ENCODE measurements around the gene ITGAL.
"Not testable (repeated sequence)": the region's sequence is repeated elsewhere in the genome, so short reads cannot be mapped to it uniquely, and the experiment has no call there.

The ITGAL gene

GRCh38 chr16:30458561-30459394 is 13.8 kb upstream of the ITGAL start:
- no peak overlapping the region for H3K4me3 ChIP-seq (ENCODE audit: low read length)
- peaks cover 4% of the 10 kb centered on the region for H3K27me3 ChIP-seq (replicated peaks; ENCODE audit: control insufficient read depth, insufficient read depth, low read length)
- no peak overlapping the region for H3K9ac ChIP-seq (ENCODE audit: low read length)
- no peak for DNase-seq (ENCODE audit: low read depth)
- no peaks in the 10 kb centered on the region for H3K4me1 ChIP-seq (ENCODE audit: control insufficient read depth, insufficient read depth, low read length)
- H3K36me3 ChIP-seq (ENCODE audit: control insufficient read depth, insufficient read depth, low read length, severe bottlenecking) = no peaks in the 10 kb centered on the region
- no peaks in the 10 kb centered on the region for H3K9me3 ChIP-seq (ENCODE audit: control insufficient read depth, low read length)

GRCh38 chr16:30459456-30459855 is 13.1 kb upstream of the ITGAL start:
- Histone ChIP-seq H3K27me3 (replicated peaks; ENCODE audit: control insufficient read depth, insufficient read depth, low read length) (peaks cover 4% of the 10 kb centered on the region), H3K4me3 (ENCODE audit: low read length) (no peak overlapping the region), H3K36me3 (ENCODE audit: control insufficient read depth, insufficient read depth, low read length, severe bottlenecking) (no peaks in the 10 kb centered on the region), H3K4me1 (ENCODE audit: control insufficient read depth, insufficient read depth, low read length) (no peaks in the 10 kb centered on the region), H3K9ac (ENCODE audit: low read length) (no peak overlapping the region), H3K9me3 (ENCODE audit: control insufficient read depth, low read length) (no peaks in the 10 kb centered on the region)
- DNase-seq (ENCODE audit: low read depth) = no peak

GRCh38 chr16:30461426-30461825 is 11.1 kb upstream of the ITGAL start:
- DNase-seq (ENCODE audit: low read depth); H3K4me1 ChIP-seq (ENCODE audit: control insufficient read depth, insufficient read depth, low read length): not testable (repeated sequence)

DNA sequence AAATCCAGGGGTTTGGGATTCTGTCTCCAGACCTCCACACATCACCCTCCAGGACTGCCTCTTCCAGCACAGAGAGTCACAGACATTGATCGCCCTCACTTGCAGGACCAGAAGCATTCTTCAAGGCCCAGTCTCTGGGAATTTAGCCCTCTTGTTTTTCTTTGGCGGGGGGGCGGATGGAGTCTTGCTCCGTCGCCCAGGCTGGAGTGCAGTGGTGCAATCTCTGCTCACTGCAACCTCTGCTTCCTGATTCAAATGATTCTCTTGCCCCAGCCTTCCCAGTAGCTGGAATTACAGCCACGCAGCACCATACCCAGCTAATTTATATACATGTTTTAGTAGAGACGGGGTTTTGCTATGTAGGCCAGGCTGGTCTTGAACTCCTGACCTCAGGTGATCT is 8.5 kb upstream of the ITGAL start:
- H3K4me3 ChIP-seq (ENCODE audit: low read length) = no peak overlapping the region
- DNase-seq (ENCODE audit: low read depth) = no peak
- no peaks in the 10 kb centered on the region for H3K9me3 ChIP-seq (ENCODE audit: control insufficient read depth, low read length)
- peaks cover under 1% of the 10 kb centered on the region for H3K4me1 ChIP-seq (ENCODE audit: control insufficient read depth, insufficient read depth, low read length)
- no peak overlapping the region for H3K9ac ChIP-seq (ENCODE audit: low read length)
- no peaks in the 10 kb centered on the region for H3K36me3 ChIP-seq (ENCODE audit: control insufficient read depth, insufficient read depth, low read length, severe bottlenecking)
- H3K27me3 ChIP-seq (replicated peaks; ENCODE audit: control insufficient read depth, insufficient read depth, low read length) = no peaks in the 10 kb centered on the region

More at GRCh38 chr16:30461426-30461825, 11.1 kb upstream of the ITGAL start:
- not testable (repeated sequence) for H3K27me3 ChIP-seq (replicated peaks; ENCODE audit: control insufficient read depth, insufficient read depth, low read length); H3K36me3 ChIP-seq (ENCODE audit: control insufficient read depth, insufficient read depth, low read length, severe bottlenecking); H3K9me3 ChIP-seq (ENCODE audit: control insufficient read depth, low read length); H3K9ac ChIP-seq (ENCODE audit: low read length); H3K4me3 ChIP-seq (ENCODE audit: low read length)

GRCh38 chr16:30470170-30470512 is 2.4 kb upstream of the ITGAL start:
- peaks cover 3% of the 10 kb centered on the region for H3K9me3 ChIP-seq (ENCODE audit: control insufficient read depth, low read length)
- no peak overlapping the region for H3K4me3 ChIP-seq (ENCODE audit: low read length)
- no peak for DNase-seq (ENCODE audit: low read depth)
- H3K27me3 ChIP-seq (replicated peaks; ENCODE audit: control insufficient read depth, insufficient read depth, low read length) = peaks cover 16% of the 10 kb centered on the region
- H3K9ac ChIP-seq (ENCODE audit: low read length) = no peak overlapping the region
- H3K36me3 ChIP-seq (ENCODE audit: control insufficient read depth, insufficient read depth, low read length, severe bottlenecking) = no peaks in the 10 kb centered on the region
- peaks cover 12% of the 10 kb centered on the region for H3K4me1 ChIP-seq (ENCODE audit: control insufficient read depth, insufficient read depth, low read length)

DNA sequence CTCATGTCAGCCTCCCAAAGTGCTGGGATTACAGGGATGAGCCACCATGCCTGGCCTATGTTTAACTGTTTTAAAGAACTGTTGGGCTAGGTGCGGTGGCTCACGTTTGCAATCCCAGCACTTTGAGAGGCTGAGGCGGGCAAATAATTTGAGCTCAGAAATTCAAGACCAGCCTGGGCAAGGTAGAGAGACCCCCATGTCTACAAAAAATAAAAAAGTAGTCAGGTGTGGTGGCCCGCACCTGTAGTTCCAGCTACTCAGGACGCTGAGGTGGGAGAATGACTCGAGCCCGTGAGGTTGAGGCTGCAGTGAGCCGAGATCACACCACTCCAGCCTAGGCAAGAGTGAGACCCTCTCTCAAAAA is 1.9 kb upstream of the ITGAL start:
- DNase-seq (ENCODE audit: low read depth) = no peak
- Histone ChIP-seq H3K36me3 (ENCODE audit: control insufficient read depth, insufficient read depth, low read length, severe bottlenecking) (no peaks in the 10 kb centered on the region), H3K9ac (ENCODE audit: low read length) (no peak overlapping the region), H3K4me1 (ENCODE audit: control insufficient read depth, insufficient read depth, low read length) (peaks cover 12% of the 10 kb centered on the region), H3K4me3 (ENCODE audit: low read length) (no peak overlapping the region), H3K9me3 (ENCODE audit: control insufficient read depth, low read length) (peaks cover 3% of the 10 kb centered on the region), H3K27me3 (replicated peaks; ENCODE audit: control insufficient read depth, insufficient read depth, low read length) (peaks cover 21% of the 10 kb centered on the region)

- H3K27me3 ChIP-seq (replicated peaks; ENCODE audit: control insufficient read depth, insufficient read depth, low read length) = peaks cover 35% of the 10 kb centered on the region
- DNase-seq (ENCODE audit: low read depth) = no peak
- peaks cover 3% of the 10 kb centered on the region for H3K9me3 ChIP-seq (ENCODE audit: control insufficient read depth, low read length)
- H3K9ac ChIP-seq (ENCODE audit: low read length) = no peak overlapping the region
- H3K4me3 ChIP-seq (ENCODE audit: low read length) = no peak overlapping the region
- peaks cover 12% of the 10 kb centered on the region for H3K4me1 ChIP-seq (ENCODE audit: control insufficient read depth, insufficient read depth, low read length)
- no peaks in the 10 kb centered on the region for H3K36me3 ChIP-seq (ENCODE audit: control insufficient read depth, insufficient read depth, low read length, severe bottlenecking)
These were observed 910 bp downstream of the ITGAL start for GRCh38 chr16:30473231-30474073.

GRCh38 chr16:30474074-30474452 is 1.5 kb downstream of the ITGAL start:
- Histone ChIP-seq H3K27me3 (replicated peaks; ENCODE audit: control insufficient read depth, insufficient read depth, low read length) (peaks cover 40% of the 10 kb centered on the region), H3K9ac (ENCODE audit: low read length) (no peak overlapping the region), H3K4me3 (ENCODE audit: low read length) (no peak overlapping the region), H3K36me3 (ENCODE audit: control insufficient read depth, insufficient read depth, low read length, severe bottlenecking) (no peaks in the 10 kb centered on the region), H3K4me1 (ENCODE audit: control insufficient read depth, insufficient read depth, low read length) (peaks cover 12% of the 10 kb centered on the region), H3K9me3 (ENCODE audit: control insufficient read depth, low read length) (peaks cover 3% of the 10 kb centered on the region)
- DNase-seq (ENCODE audit: low read depth) = no peak

- H3K27me3 ChIP-seq (replicated peaks; ENCODE audit: control insufficient read depth, insufficient read depth, low read length) = peaks cover 43% of the 10 kb centered on the region
- no peak overlapping the region for H3K4me3 ChIP-seq (ENCODE audit: low read length)
- peaks cover 7% of the 10 kb centered on the region for H3K4me1 ChIP-seq (ENCODE audit: control insufficient read depth, insufficient read depth, low read length)
- no peak for DNase-seq (ENCODE audit: low read depth)
- peaks cover 3% of the 10 kb centered on the region for H3K9me3 ChIP-seq (ENCODE audit: control insufficient read depth, low read length)
- no peaks in the 10 kb centered on the region for H3K36me3 ChIP-seq (ENCODE audit: control insufficient read depth, insufficient read depth, low read length, severe bottlenecking)
- H3K9ac ChIP-seq (ENCODE audit: low read length) = no peak overlapping the region
These were observed 2.1 kb downstream of the ITGAL start for GRCh38 chr16:30474684-30475083.

DNA sequence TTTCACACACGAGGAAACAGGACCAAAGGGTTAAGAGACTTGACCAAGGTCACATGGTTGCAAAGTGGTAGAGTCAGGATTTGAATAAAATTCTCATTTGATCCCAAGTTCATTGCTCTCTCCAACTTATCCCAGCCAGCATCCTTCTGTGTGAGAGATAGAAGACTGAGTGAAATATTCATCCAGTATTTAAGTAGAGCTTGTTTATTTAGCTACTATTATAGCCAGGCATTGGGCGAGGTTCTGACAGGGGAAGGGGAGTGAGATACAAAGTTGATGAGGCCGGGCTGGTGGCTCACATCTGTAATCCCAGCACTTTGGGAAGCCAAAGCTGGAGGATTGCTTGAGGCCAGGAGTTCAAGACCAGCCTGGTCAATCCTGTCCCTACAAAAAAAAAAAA is 4.4 kb downstream of the ITGAL start:
- no peak for DNase-seq (ENCODE audit: low read depth)
- Histone ChIP-seq H3K27me3 (replicated peaks; ENCODE audit: control insufficient read depth, insufficient read depth, low read length) (peaks cover 55% of the 10 kb centered on the region), H3K36me3 (ENCODE audit: control insufficient read depth, insufficient read depth, low read length, severe bottlenecking) (no peaks in the 10 kb centered on the region), H3K4me1 (ENCODE audit: control insufficient read depth, insufficient read depth, low read length) (peaks cover 3% of the 10 kb centered on the region), H3K9ac (ENCODE audit: low read length) (no peak overlapping the region), H3K4me3 (ENCODE audit: low read length) (no peak overlapping the region), H3K9me3 (ENCODE audit: control insufficient read depth, low read length) (peaks cover 3% of the 10 kb centered on the region)

DNA sequence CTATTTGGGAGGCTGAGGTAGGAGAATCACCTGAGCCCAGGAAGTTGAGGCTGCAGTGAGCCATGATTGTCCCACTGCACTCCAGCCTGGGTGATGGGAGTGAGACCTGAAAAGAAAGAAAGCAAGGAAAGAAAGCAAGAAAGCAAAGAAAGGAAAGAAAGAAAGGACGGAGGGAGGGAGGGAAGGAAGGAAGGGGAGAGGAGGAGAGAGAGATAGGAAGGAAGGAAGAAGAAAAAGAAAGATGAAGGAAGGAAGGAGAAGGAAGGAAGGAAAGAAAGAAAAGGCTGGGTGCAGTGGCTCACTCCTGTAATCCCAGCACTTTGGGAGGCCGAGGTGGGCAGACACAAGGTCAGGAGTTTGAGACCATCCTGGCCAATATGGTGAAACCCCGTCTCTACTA is 5.2 kb downstream of the ITGAL start:
- not testable (repeated sequence) for H3K9ac ChIP-seq (ENCODE audit: low read length); H3K4me1 ChIP-seq (ENCODE audit: control insufficient read depth, insufficient read depth, low read length); H3K9me3 ChIP-seq (ENCODE audit: control insufficient read depth, low read length); DNase-seq (ENCODE audit: low read depth); H3K4me3 ChIP-seq (ENCODE audit: low read length); H3K36me3 ChIP-seq (ENCODE audit: control insufficient read depth, insufficient read depth, low read length, severe bottlenecking)
- peaks cover 50% of the 10 kb centered on the region for H3K27me3 ChIP-seq (replicated peaks; ENCODE audit: control insufficient read depth, insufficient read depth, low read length)

Measured in adipocyte (in vitro differentiated cells).